K562 (cell line): Measurements from ENCODE around the gene PPP1R15A. TPM values are rescaled to one million over a fixed set of nuclear protein-coding genes. Genes with fewer than 3 reads are reported as not detected.
A peak's percentile ranks its signal among the peaks of the same experiment; 100 is the strongest.

Source experiments
- ATF4 ChIP-seq: fragments of 450-650 bp; formaldehyde crosslinking; IDR thresholded peaks from 2 replicates; pipeline ENCODE4 v1.4.0; 2022; ENCODE audit warnings: mild to moderate bottlenecking, moderate library complexity
- ATF6 ChIP-seq: sonication (generic); formaldehyde crosslinking; IDR thresholded peaks from 2 replicates; pipeline ENCODE4 v1.4.0; 2020; ENCODE audit warnings: mild to moderate bottlenecking, missing genetic modification reagents
- BDP1 ChIP-seq: IDR thresholded peaks from 3 replicates; pipeline ENCODE4 v1.6.1; 2011; ENCODE audit not compliant: insufficient read length, insufficient read depth
- BRD9 ChIP-seq: fragments of 450-650 bp; IDR thresholded peaks from 2 replicates; pipeline ENCODE4 v1.6.1; 2018; ENCODE audit warnings: low read depth; ENCODE audit not compliant: partially characterized antibody
- CBX3 ChIP-seq, 2 experiments: IDR thresholded peaks; 1 replicate in 1 of 2; 2 replicates in 1 of 2; pipeline ENCODE4 v1.6.1; 2012; ENCODE audit warnings: inconsistent platforms in 2 of 2, low read length in 2 of 2, borderline replicate concordance in 1 of 2, control low read depth in 1 of 2
- CSDE1 ChIP-seq, 2 experiments: fragments of 450-650 bp; IDR thresholded peaks; 2 replicates each; pipeline ENCODE4 v1.6.1; 2016; ENCODE audit warnings: mild to moderate bottlenecking in 1 of 2
- E2F3 ChIP-seq: fragments of 250-450 bp; sonication (Bioruptor Pico); IDR thresholded peaks from 2 replicates; pipeline ENCODE4 v1.4.0; 2020; ENCODE audit warnings: mild to moderate bottlenecking
- FOXA3 ChIP-seq, 2 experiments: fragments of 450-650 bp in 1 of 2; sonication (generic) in 1 of 2; formaldehyde crosslinking; IDR thresholded peaks in 1 of 2; conservative IDR thresholded peaks in 1 of 2; 2 replicates each; pipeline versions ENCODE4 v1.4.0 to v1.8.0; 2020 to 2022; ENCODE audit warnings: mild to moderate bottlenecking in 2 of 2, missing genetic modification reagents in 1 of 2
- HDAC3 ChIP-seq: fragments of 450-650 bp; IDR thresholded peaks from 2 replicates; pipeline ENCODE4 v1.6.1; 2018; ENCODE audit warnings: borderline replicate concordance, mild to moderate bottlenecking, moderate library complexity; ENCODE audit not compliant: partially characterized antibody
- MED1 ChIP-seq: sonication (generic); formaldehyde crosslinking; IDR thresholded peaks from 2 replicates; pipeline ENCODE4 v1.8.1; 2023; ENCODE audit warnings: missing genetic modification reagents, borderline replicate concordance
- POLR2G ChIP-seq: fragments of 200-400 bp; formaldehyde crosslinking; IDR thresholded peaks from 2 replicates; pipeline ENCODE4 v1.6.1; 2017; ENCODE audit warnings: low read depth, mild to moderate bottlenecking, antibody characterized with exemption, low read length, moderate library complexity
- PPARD ChIP-seq: fragments of 250-450 bp; sonication (Bioruptor Pico); IDR thresholded peaks from 2 replicates; pipeline ENCODE4 v1.8.0; 2022; ENCODE audit warnings: inconsistent platforms, mild to moderate bottlenecking, moderate library complexity
- PTBP1 ChIP-seq: fragments of 200-400 bp; formaldehyde crosslinking; IDR thresholded peaks from 2 replicates; pipeline ENCODE4 v1.6.1; 2017; ENCODE audit warnings: low read depth, low read length
- TGIF2 ChIP-seq: sonication (generic); formaldehyde crosslinking; IDR thresholded peaks from 2 replicates; pipeline ENCODE4 v1.8.1; 2022; ENCODE audit warnings: mild to moderate bottlenecking, missing genetic modification reagents, moderate library complexity
- VEZF1 ChIP-seq: fragments of 200-800 bp; sonication (Bioruptor generic); IDR thresholded peaks from 2 replicates; pipeline ENCODE4 v1.6.1; 2017; ENCODE audit warnings: missing genetic modification characterization, missing compliant biosample characterization
- ZHX1 ChIP-seq: fragments of 150-350 bp; conservative IDR thresholded peaks from 2 replicates; pipeline ENCODE4 v1.6.1; 2014; ENCODE audit warnings: low read length
- ZNF124 ChIP-seq: sonication (generic); formaldehyde crosslinking; IDR thresholded peaks from 2 replicates; pipeline ENCODE4 v1.8.1; 2022; ENCODE audit warnings: missing genetic modification reagents
- ZNF586 ChIP-seq: fragments of 450-650 bp; formaldehyde crosslinking; conservative IDR thresholded peaks from 2 replicates; pipeline ENCODE4 v1.4.0; 2020; ENCODE audit warnings: mild to moderate bottlenecking, moderate library complexity
- ZNF668 ChIP-seq: fragments of 250-450 bp; sonication (Bioruptor Pico); IDR thresholded peaks from 2 replicates; pipeline ENCODE4 v1.8.0; 2022; ENCODE audit warnings: mild to moderate bottlenecking, inconsistent platforms
- ZNF830 ChIP-seq: fragments of 250-450 bp; sonication (Bioruptor Pico); IDR thresholded peaks from 2 replicates; pipeline ENCODE4 v1.5.0; 2021; ENCODE audit warnings: mild to moderate bottlenecking
- polyA plus RNA-seq, 8 experiments: library from polyadenylated mRNA; depleted of rRNA in 4 of 8; stranded (reverse) in 5 of 8; unstranded in 3 of 8; fragments of >200 nt; fragmentation: Nextera tagmentation in 2 of 8; fragmentation: Illumina TruSeq in 1 of 8; extraction: Ambion mirVana in 2 of 8; extraction: Trizol in 1 of 8; gene quantifications; 2 replicates each; pipeline versions ENCODE4 v1.2.1 to v1.2.3, GENCODE V29; 2011 to 2014; ENCODE audit warnings: inconsistent platforms in 1 of 8, missing spikeins in 1 of 8
- total RNA-seq, 7 experiments: library from RNA; depleted of rRNA in 6 of 7; stranded (reverse); fragments of >200 nt in 6 of 7; fragmentation: Illumina TruSeq in 2 of 7; extraction: Trizol in 2 of 7; gene quantifications; 2 replicates each; pipeline versions ENCODE4 v1.2.1 to v1.2.3, GENCODE V29; 2011 to 2021; ENCODE audit warnings: low replicate concordance in 1 of 7
- TF ChIP-seq, protein P1 (sequence below): IDR thresholded peaks from 2 replicates; pipeline ENCODE4 v1.6.1; 2016; ENCODE audit warnings: missing genetic modification characterization, missing compliant biosample characterization

The PPP1R15A gene
- total and polyA plus RNA-seq, 9 of the 15 experiments (the other 6 are each of a cell fraction or from before 2014, with no cell fraction given) = 0.42 to 73.7 (median 44.0) TPM

DNA sequence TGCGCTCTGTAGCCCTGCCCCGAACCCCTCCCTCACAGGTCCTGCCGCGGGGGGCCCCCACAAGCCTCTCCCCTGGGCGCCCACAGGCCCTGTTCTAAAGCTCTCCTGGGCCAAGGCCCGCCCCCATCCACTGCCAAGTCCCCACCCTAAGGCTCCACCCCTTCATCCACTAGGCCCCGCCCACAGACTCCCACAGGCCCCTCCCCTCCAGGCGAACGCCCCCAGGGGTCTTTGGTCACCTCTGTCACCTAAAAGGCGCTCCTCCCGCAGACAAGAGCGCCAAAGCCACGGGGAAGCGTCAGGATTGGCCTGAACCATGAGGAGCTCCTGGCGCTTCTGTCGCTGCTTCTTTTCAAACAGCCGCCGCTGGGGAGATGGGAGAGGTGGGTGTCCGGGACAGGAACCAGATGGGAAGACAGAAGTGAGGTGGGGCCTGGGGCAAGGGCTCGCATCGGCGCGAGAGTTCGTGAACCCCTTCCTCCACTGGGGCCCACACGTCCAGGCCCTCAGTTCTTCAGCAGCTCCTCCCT is 24.0 kb downstream of the PPP1R15A start (continued):
- TF ChIP-seq, protein P1, sequence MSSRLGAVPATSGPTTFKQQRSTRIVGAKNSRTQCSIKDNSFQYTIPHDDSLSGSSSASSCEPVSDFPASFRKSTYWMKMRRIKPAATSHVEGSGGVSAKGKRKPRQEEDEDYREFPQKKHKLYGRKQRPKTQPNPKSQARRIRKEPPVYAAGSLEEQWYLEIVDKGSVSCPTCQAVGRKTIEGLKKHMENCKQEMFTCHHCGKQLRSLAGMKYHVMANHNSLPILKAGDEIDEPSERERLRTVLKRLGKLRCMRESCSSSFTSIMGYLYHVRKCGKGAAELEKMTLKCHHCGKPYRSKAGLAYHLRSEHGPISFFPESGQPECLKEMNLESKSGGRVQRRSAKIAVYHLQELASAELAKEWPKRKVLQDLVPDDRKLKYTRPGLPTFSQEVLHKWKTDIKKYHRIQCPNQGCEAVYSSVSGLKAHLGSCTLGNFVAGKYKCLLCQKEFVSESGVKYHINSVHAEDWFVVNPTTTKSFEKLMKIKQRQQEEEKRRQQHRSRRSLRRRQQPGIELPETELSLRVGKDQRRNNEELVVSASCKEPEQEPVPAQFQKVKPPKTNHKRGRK (tag) = no peak
- TF ChIP-seq ATF6 (CRISPR knock-in tag) = no peak
- no peak for TF ChIP-seq ZNF124
- TF ChIP-seq BRD9 = no peak
- peak; percentile 64 for TF ChIP-seq POLR2G
- TF ChIP-seq ATF4 (CRISPR knock-in tag) = no peak
- TF ChIP-seq HDAC3 = no peak
- TF ChIP-seq FOXA3 (CRISPR knock-in tag; conservative IDR thresholded peaks at IDR 0.05 in 1 of 2, IDR thresholded peaks at IDR 0.05 in 1 of 2) = no peak
- TF ChIP-seq PPARD (CRISPR knock-in tag) = no peak
- TF ChIP-seq E2F3 = no peak
- TF ChIP-seq CSDE1 (IDR thresholded peaks at IDR 0.05) = no peak
- TF ChIP-seq VEZF1 = no peak; the same call in 1 of the 2 replicates
- TF ChIP-seq TGIF2 (CRISPR knock-in tag) = no peak
- TF ChIP-seq BDP1 = no peak
- no peak for TF ChIP-seq ZNF830
- no peak for TF ChIP-seq PTBP1
- no peak for TF ChIP-seq ZNF586 (CRISPR knock-in tag)
- no peak for TF ChIP-seq ZNF668 (CRISPR knock-in tag)
- no peak for TF ChIP-seq MED1
- TF ChIP-seq ZHX1 = no peak
- no peak for TF ChIP-seq CBX3 (IDR thresholded peaks at IDR 0.05; ENCODE audit: borderline replicate concordance in 1 of 2, low read length in 2 of 2)
